HG03064 (cell line): ENCODE measurements around the gene WDR93.
"Not testable (repeated sequence)": the region's sequence is repeated elsewhere in the genome, so short reads cannot be mapped to it uniquely, and the experiment has no call there.

Experiments
- ATAC-seq: cut with Tn5 transposase; IDR thresholded peaks from one replicate; pipeline ENCODE4 v1.9.1; 2021; ENCODE audit warnings: low read depth; ENCODE audit not compliant: unreplicated experiment

Gene WDR93

DNA sequence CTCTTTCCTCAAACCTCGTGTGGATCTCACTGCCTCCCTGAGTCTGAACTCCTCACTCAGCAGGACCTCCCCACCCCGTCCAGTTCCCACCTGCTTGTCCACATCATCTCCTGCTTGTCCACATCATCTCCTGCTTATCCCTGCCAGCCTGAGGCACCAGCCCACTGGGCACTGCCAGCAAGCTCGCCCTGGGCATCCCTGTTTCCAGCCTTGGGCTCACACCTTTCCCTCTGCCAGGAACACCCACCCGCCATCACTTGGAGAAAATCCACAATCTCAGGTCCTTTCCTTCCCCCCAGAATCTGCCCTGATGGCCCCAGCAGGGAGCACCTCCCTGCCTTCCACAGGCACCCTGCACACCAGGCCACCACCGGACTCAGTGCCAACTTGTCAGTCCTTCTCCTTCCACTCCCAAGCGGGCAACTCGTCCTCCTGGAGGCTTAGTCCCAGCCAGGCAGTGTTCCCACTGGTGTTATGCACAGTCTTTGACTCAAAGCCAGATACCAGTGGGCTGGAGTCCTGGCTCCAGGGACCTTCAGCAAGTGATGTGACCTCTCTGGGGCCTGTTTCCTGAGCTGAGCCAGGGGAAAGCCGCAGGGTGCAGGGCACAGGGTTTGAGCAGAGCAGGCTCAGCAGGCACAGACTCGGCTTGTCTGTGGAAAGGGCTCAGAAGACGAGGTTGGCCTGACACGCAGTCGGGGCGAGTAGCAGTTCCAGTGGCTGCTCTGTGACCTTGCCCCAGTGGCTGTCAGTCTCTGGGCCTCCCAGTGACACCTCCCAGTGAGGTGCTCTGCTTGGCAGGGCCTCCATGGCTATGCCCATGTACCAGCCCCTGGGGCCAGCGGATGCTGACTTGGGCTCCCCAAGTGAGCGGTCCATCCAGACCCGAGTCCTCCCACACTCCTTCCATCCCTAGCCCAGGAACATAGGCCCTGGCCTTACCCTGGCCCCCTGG, 76.0 kb downstream of the WDR93 start:
- no peak for ATAC-seq

DNA sequence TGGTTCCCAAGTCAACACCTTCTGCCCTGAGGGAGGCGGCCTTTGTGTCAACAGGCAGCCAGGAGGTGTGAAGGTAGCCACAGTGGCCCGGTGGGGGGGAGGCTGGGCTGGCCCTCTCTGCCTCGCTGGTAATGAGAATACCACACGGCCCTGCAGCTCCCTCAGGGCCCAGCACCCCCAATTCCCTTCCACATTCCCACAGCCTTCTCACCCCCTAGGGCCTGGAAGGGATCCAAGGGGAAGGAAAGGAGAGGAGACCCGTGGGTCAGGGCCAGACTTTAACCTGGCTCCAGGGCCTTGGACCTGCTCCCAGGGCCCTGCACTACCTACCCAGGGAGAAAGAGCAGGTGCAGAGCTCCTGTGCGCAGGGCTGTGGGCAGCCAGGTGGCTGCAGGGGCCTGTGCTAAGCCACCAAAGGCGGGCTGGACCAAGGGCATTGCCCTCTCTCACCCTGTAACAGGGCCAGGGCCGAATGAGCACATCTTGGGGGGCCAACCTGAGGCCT, 76.9 kb downstream of the WDR93 start:
- no peak for ATAC-seq

DNA sequence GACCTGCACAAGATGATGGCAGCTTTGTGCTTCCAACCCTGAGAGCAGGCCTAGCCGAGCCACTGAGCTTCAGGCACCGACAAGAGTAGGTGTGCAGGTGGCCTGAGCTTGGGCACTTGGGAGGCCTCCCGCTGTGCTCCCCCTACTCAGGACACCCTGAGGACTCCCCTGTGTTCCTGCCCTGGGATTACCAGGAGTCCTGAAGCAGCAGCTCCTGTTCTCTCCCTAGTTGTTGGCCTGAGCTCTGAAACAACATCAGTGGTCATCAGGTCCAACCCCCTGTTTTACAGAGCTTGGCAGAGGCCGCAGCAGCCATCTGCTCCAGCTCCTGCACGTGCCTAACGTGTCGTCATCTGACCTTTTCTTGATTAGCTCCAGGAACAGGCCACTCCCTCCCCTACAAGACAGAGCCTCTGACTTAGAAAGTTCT, 77.5 kb downstream of the WDR93 start:
- ATAC-seq = no peak

DNA sequence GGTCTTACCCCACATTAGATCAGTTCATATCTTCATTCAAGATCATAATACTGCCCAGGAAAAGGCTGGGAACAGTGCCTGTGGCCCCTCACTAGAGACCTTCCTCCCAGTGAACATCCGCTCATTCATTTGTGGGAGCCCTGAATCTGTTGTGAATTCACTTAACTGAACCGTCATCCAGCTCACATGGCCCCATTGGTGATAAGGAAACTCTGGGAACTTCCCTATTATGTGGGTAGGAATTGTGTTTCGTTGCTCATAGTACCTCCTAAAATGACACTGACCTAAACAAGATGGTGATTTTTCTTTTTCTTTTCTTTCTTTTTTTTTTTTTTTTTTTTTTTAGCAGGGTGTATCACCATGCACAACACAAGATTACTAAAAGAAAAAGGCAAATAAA, 78.8 kb downstream of the WDR93 start:
- no peak for ATAC-seq

DNA sequence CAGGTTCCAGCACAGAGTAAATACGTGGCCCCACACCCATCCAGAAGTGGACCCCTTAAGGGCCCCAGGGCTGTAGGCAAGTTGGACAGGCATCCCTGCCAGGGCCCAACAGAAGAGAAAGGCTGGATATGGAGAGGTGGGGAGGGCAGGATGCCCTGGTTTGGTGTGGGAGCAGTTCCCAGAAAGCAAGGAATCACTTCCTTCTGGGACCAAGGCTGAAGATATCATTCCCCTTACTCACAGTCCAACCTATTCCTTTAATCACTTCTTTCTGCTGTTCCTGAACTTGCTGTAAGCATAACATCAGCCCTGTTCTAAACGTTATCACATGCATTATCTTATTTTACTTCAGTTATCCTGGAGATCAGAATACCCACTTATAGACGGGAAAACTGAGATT, 79.4 kb downstream of the WDR93 start:
- no peak for ATAC-seq

DNA sequence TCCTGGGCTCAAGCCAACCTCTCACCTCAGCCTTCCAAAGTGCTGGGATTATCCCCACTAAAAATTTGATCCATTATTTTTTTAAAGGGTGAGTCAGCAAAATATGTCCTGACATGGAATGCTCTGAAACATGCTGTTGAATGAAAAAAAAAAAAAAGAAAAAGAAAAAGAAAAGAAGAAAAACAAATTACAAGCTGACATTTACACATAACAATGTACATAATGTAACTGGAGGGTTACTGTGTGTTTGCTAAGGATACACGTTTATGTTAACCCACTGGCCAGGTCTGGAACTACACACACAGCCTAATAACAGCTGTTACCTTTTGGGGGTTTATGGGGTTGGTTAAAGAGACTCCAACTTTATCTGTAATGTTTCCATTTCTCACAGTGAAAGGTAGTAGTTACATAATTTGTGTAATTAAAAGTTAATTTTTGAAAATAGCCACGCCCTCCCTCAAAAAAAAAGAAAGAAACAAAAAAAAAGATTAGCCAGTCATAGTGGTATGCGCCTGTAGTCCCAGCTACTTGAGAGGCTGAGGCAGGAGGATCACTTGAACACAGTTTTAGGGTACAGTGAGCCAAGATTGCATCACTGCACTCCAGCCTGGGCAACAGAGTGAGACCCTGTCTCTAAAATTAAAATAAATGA, 82.4 kb downstream of the WDR93 start:
- ATAC-seq = no peak

DNA sequence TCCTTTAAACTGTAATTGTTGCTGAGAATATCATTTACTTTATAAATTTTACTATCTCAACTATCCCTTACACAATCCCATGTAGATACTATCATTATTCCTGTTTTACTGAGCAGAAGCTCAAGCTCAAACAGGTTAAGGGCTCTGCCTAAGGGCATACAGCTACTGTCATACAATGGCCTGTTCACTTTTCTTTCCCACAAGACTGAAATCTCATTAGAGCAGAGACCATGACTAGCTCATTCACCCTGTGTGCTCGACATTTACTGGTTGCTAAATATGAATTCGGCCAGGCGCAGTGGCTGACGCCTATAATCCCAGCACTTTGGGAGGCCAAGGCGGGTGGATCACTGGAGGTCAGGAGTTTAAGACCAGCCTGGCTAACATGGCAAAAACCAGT, 83.9 kb downstream of the WDR93 start:
- no peak for ATAC-seq

DNA sequence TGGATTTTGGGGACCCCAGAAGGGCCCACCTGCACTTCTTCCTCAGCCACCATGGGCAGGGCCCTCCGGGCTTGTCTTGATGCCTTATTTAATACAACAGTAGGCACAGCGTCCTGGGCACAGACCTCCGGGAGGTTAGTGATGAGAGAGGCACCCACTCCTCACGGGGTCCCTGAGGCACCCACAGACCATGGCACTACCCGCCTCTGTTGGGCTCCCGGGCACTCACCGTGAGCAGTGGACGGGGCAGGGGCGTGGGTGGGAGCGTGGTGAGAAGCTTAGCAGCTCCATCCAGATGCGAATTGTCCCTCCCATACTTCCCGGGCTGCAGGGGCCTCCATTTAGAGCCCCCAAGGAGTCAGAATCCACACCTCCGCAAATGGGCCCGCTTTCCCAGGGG, 85.2 kb downstream of the WDR93 start:
- ATAC-seq = no peak

DNA sequence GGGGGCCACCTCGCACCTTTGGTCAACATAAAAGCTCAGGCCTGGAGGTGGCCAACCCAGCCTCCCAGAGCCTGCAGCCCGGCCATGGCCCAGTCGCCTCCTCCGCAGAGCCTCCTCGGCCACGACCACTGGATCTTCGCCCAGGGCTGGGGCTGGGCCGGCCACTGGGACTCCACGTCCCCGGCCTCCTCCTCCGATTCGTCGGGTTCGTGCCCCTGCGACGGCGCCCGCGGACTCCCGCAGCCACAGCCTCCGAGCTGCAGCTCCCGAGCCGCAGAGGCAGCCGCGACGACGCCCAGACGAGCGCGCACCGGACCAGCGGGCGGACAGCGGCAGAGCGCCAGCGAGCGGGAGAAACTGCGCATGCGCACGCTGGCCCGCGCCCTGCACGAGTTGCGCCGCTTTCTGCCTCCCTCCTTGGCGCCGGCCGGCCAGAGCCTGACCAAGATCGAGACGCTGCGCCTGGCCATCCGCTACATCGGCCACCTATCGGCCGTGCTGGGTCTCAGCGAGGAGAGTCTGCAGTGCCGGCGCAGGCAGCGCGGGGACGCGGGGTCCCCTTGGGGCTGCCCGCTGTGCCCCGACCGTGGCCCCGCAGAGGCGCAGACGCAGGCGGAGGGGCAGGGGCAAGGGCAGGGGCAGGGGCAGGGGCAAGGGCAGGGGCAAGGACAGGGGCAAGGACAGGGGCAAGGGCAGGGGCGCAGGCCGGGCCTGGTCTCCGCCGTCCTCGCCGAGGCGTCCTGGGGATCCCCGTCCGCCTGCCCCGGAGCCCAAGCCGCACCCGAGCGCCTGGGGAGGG, 85.9 kb downstream of the WDR93 start, which contains the start of gene MESP2:
Gene MESP2, plus strand, starts transcription at position 59 of the 799 bp plus-strand sequence. Its CDS starts 26 bp downstream, at position 85.
- ATAC-seq = no peak

DNA sequence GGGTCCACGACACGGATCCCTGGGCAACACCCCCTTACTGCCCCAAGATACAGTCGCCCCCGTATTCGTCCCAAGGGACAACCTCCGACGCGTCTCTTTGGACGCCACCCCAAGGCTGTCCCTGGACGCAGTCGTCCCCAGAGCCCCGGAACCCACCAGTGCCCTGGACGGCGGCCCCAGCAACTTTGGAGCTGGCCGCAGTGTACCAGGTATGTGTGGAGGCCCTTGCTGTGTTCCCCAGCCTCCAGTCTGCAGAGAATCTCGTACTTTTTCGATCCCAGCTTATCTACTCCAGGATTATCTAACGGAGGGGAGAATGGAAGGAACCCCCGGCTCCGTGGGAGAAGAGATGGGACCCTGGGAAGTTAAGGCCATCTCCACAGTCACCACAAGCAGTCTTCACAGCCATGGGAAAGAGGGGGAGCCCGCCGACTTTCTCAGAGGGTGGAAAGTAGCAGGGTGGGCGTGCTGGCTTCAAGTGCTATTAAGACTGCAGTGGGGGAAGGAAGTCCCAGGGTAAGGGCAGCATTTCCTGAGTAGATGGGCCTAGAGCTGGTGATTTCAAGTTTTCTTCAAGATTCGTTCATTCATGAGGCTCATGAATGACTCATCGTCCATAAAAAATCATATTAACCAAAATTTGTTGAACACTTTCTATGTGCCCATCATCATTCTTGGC, 86.6 kb downstream of the WDR93 start:
- no peak for ATAC-seq

DNA sequence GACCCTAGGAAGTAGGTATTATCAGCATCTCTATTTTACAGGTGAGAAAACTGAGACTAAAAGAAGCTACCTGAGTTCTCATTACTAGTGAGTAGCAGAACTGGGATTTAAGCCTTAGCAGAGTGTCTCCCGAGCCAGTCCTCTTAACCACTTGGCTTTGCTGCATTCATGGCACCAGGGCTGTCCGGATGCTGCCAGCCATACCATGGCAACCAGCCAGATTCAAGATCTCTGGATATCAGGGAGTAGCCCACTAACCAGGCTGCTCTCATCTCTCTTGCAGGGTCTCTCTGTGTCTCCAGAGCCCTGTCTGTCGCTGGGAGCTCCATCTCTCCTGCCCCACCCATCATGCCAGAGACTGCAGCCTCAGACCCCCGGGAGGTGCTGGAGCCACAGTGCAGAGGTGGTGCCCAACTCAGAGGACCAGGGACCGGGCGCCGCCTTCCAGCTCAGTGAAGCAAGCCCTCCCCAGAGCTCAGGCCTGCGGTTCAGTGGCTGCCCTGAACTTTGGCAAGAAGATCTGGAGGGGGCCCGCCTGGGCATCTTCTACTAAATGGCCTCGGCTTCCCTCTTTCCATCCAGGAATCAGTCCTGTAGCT, 87.3 kb downstream of the WDR93 start:
- ATAC-seq = no peak

DNA sequence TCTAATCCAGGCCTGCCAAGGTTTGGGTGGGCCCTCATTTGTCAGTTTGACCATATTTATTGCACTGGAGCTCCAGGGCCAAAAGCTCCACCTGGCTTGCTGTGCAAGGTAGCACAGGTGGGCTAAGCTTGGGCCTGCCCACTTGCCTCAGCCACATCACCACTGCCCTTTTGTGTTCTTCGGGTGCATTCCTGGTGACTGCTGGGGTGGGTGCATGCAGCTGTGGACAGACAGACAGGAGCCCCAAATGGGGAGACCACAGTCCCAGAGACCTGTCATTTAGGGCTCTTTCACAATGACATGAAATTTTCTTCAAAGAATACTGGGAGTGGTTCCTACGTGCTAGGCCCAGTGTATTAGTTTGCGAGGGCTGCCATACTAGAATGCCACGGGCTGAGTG, 88.2 kb downstream of the WDR93 start:
- ATAC-seq = no peak

DNA sequence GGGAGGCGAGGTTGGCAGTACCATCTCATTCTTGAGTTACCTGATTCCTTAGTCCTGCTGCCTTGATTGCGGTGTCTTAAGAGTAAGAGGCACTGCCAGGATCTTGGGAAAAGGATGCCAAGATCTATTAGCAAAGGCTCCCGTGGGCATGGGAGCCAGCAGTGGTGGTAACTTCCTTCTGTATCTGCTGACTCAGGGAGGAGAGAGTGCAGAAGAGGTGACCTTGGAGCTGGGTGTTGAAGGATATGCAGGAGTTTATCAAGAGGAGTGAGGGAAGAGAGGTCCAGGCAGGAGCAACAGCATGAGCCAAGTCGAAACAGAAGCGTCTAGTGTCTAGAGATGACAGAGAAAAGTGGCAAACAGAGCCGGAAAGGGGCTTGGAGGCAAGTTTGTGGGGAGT, 90.0 kb downstream of the WDR93 start:
- ATAC-seq = no peak

DNA sequence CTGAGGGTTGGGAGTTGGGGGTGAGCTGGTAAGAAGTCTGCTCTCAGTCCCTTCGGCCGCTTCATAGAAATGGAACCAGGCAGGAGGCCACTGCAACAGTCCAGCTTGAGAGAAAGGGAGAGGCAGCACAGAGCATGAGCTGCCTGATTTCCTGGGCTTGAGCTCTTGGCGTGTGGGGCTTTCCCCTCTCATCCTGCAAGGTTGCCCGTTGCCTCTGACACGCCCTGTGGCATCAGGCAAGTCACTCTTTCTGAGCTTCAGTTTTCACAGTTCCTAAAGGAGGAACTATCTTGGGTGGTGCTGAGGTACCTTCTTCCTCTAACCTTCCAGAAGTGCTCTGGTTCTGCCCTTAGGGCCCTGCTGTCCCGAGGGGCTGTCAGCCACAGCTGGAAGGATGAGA, 90.4 kb downstream of the WDR93 start:
- no peak for ATAC-seq

DNA sequence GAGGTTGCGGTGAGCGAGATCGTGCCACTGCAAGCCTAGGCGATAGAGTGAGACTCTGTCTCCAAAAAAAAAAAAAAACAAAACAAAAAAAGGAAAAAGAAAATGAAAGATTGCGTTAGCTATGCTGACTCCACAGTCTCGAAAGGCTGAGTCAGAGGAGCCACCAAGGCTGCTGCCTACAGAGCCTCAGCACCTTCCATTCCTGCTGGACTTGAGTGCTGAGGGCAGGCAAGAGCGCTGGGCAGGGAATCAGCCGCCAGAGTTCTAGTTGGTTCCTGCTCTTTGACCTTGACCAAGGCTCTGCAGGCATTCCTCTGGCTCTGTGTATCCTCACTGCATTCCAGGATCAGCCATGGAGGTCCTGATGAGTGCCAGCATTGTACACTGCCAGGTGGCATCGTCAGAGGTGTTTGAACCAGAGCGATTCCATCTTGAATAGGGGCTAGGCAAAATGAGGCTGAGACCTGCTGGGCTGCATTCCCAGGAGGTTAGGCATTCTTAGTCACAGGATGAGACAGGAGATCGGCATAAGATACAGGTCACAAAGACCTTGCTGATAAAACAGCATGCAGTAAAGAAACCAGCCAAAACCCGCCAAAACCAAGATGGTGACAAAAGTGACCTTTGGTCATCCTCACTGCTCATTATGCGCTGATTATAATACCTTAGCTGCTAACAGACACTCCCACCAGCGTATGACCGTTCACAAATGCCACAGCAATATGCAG, 91.4 kb downstream of the WDR93 start:
- ATAC-seq = no peak

DNA sequence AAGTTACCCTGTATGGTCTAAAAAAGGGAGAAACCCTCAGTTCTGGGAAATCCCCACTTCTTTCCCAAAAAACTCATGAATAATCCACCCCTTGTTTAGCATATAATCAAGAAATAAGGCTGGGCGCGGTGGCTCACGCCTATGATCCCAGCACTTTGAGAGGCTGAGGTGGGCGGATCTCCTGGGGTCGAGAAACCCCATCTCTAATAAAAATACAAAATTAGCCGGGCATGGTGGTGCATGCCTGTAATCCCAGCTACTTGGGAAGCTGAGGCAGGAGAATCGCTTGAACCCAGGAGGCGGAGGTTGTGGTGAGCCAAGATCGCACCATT, 92.0 kb downstream of the WDR93 start:
- ATAC-seq = not testable (repeated sequence)

DNA sequence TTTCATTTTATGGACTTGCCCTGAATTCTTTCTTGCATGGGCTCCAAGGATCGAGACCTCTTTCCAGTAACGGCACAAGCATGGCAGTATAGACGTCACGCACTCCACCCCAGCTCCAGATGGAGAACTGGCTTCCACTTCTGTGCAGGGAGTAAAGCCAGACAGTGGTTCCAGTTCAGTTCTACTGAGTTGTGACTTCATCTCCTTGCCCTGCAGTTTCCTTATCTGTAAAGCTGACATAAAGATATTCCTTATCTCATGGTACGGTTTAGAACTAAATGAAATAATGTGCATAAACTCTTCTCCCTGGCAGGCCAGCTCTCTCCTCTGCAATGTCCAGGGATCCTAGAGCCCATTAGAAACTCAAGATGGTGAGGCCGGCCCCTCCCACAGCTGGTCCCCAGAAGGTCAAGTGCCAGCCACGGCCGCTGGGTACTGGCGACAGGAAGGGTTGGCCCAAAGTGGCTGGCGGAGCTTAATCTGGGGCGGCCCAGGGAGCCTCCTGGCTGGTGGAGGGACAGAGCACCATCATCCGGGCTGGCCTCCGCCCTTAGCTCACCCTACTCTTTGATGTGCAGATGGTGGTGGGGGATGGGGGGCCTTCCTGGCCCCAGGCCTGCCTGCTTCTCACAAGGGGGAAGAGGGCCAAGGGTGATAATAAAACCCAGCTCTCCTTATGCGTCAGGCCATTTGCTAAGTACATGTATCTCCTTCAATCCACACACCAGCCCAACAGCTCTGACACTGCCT, 92.7 kb downstream of the WDR93 start:
- ATAC-seq = no peak

DNA sequence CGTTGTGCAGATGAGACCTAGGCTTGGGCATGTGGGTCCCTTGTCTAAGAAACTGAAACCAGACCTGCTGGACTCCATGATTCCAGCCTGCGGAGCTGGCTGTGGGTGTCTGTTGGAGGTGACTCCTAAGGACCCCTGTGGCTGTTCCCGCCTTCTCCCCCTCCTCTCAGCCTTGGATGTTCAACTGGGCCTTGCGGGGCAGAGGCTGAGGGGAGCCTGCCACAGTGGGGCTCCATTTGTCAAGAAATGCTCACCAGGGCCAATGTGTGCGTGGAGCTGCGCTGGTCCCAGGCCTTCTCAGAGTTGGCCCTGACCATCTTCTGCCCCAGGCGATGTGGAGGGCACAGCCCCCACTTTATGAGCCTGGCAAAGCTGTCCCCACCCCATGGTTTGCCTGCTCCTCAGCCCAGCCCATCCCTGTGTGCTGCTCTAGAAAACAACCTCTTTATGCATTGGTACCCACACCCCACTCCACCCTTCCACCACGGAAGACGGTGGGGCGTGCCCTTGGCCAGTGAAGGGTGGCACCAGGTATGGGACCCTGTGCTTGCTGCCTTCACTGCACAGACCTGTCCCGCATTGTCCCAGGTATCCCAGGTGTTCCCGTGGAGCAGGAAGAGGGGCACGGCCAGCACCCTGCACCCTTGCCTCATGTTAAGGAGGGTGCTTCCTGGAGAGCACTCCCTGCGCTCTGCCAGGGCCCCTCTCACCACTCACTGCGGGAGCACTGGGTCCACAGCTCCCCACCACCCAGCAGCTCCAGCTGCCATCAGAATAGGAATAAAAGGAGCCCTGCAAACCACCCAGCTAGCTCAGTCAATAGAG, 93.5 kb downstream of the WDR93 start:
- no peak for ATAC-seq
